ENCODE data around the gene CAPRIN2.

Gene CAPRIN2

GRCh38 chr12:30761730-30762129, 7.0 kb upstream of the CAPRIN2 start:
- DNase-seq (ENCODE audit: low read depth): no peak

GRCh38 chr12:30757316-30757715, 2.6 kb upstream of the CAPRIN2 start:
- DNase-seq (ENCODE audit: low read depth): no peak

DNA sequence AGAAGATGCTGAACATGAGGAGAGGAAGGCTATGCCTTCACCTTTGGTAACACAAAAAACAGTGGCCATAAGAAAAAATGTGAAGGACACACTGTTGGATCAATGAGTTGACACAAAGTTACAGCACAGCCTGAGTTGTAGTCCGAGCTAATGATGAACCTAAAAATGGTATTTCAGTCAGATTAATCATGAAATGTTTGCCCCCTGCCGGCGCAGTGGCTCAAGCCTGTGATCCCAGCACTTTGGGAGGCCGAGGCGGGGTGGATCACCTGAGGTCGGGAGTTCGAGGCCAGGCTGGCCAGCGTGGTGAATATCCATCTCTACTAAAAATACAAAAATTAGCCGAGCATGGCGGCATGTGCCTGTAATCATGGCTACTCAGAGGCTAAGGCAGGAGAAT, 1.3 kb upstream of the CAPRIN2 start:
- no peak for DNase-seq (ENCODE audit: low read depth)

- no peak for DNase-seq (ENCODE audit: low read depth)
Measured at GRCh38 chr12:30755395-30755762, 628 bp upstream of the CAPRIN2 start.

DNA sequence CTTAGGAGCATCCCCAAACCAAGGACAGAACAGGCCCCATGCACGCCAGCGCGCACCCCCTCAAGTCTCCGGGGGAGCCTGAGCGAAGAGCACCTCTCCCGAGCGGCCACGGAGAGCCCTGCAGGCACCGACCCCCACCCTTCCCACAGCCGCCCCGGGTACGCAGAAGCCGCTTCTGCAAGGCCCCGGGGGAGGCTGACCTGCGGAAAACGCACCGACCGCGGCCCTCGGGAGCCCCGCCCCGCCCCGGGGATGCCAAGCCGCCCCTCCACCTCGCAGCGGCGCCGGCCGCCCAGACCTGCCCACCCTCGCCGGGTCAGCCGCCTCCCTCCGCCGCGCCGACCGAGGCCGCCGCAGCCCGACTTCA, 385 bp downstream of the CAPRIN2 start:
- peak; percentile 5 for DNase-seq (ENCODE audit: low read depth)

- no peak for DNase-seq (ENCODE audit: low read depth)
Measured at GRCh38 chr12:30753751-30754382, 884 bp downstream of the CAPRIN2 start.

- DNase-seq (ENCODE audit: low read depth): peak; percentile 14
Measured at GRCh38 chr12:30753233-30753632, 1.5 kb downstream of the CAPRIN2 start.

DNA sequence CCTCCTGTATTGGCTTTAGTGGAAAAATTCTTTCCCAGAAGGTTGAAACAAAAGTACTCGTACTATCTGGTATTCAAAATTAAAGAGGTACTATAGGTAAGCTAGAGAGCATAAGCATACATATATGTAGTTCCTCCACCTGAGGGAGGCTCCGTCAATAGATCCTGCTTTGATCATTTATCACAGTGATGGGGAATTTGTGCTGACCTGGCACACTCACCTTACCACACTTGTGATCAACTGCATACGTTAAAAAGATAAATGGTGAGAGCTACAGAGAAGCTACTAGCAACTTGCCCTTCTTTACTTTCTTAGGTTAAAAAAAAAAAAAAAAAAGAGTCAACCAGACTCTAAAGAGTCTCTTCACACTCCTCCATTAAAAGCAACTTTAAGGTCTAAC, 2.5 kb downstream of the CAPRIN2 start:
- no peak for DNase-seq (ENCODE audit: low read depth)

- no peak for DNase-seq (ENCODE audit: low read depth)
Measured at GRCh38 chr12:30748147-30748546, 6.6 kb downstream of the CAPRIN2 start.

GRCh38 chr12:30746190-30746589, 8.6 kb downstream of the CAPRIN2 start:
- DNase-seq (ENCODE audit: low read depth): no peak

DNA sequence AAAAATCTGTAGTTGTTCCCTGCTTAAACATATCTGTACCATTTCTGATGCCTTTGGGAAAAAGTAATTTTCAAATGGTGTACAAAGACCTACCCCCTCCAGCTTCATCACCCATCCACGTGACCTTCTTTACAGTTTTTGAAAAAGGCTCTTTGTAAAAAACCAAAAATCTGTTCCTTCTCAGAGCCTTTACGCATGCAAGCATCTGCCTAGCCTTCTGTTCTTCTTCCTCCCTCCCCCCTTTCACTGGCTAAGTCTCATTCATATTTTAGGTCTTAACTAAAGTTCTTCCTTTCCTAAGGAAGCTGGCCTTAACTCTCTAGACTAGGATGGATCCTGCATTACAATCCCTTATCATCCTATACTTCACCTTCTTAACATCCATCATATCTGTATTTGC, 10.4 kb downstream of the CAPRIN2 start:
- no peak for DNase-seq (ENCODE audit: low read depth)

DNA sequence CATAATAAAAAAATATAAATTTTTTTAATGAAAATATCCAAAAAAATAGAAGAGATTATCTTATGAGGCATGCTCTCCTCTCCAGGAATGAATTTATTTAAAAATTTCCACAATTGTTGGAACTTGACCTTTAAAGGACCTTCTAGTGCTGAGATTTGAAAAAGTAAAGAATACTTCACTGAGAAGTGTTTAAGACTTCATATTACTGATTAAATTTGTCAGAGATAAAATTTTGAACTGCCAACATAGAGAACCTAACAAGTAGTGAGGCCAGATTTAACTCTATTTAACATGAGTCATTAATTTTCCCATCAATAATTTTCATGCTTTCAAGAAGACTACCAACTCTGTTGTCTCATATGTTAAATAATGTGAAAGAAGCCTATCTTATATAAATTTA, 14.5 kb downstream of the CAPRIN2 start:
- no peak for DNase-seq (ENCODE audit: low read depth)

DNA sequence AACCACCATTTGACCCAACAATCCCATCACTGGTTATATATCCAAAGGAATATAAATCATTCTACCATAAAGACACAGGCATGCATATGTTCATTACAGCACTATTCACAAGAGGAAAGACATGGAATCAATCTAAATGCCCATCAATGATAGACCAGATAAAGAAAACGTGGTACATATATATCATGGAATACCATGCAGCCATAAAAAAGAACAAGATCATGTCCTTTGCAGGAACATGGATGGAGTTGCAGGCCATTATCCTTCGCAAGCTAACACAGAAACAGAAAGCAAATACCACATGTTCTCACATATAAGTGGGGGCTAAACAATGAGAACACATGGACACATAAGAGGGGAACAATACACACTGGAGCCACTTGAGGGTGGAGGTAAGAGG, 15.7 kb downstream of the CAPRIN2 start:
- no peak for DNase-seq (ENCODE audit: low read depth)

DNA sequence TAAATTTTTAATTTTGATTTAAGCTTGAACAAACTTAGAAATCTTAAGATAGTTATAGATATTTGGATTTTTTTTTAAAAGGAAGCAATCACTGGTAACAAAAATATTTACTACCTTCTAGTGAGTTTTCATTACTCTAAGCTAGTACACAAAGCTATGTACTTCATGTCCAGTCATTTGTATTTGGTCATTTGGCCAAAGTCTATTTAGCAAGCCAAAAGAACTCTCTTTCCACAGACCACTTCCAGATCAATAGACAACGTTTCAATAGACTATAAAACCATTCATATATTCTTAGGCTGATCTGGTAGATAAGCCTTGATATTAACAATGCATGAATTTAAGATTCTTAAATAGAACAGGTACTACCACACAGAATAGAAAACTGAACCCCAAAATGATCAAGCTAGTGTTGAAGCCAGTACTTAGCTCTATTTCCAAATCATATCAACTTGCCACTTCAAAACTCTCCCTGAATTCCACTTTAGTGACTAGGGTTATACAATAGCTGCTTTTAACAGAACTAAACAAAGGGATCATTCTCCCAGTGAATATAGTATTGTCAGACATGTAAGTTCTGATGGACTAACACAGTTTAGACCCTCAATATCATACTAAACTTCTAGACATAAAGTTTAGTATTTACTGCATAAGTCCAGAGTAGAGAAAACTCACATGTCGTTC, 21.7 kb downstream of the CAPRIN2 start:
- no peak for DNase-seq (ENCODE audit: low read depth)

DNA sequence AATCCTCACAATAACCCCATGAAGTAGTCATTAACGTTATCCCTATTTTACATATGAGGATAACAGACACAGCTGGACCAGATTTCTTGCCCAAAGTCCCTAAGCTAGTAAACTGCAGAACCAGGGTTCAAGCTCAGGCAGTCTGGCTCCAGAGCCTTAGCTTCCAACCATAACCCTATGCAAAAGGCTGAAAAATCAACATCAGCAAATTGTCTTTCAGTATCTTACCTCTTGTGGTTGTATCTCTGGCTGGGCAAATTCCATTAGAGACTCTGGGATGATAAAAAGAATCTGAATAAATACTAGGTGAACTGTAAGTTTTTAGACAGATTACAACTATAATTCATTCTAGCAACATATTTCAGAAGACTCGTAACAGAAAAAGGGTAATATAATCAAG, 24.7 kb downstream of the CAPRIN2 start:
- DNase-seq (ENCODE audit: low read depth): no peak

DNA sequence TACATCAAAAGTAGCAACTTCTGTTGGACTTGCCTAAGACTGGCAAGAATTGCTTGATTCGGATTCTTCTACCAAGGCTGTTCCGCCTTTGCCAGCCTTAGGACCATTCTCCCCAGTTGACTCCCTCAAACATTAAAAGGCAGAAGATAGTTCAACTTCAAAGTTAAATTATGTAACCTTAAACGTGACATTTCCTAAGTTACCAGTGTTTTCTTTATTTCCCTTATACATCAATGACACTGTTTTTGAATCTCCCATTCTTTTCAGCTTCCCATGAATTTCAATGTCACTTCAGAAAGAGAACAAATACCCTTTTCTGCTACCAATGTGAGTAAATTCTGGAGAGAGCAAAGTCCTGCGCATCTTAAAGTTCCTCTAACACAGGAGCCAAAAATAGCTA, 25.2 kb downstream of the CAPRIN2 start:
- no peak for DNase-seq (ENCODE audit: low read depth)

DNA sequence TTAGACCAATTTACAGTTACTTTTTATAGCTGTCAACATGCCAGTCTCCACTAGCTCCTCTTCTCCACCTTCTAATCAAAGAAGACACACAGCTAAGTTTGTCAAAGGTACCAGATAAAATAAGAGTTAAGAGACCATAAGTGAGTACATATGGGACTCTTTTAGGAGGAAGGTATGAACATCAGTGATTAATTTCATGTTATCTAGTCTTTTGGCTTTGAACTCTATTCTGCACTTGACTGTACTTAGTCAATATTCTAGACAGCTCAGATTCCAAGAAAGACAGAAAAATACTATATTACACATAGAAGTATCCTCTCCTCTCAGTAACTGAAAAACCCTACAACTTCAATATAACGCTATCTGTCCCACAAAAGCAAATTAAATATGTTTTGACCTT, 28.1 kb downstream of the CAPRIN2 start:
- DNase-seq (ENCODE audit: low read depth): no peak

GRCh38 chr12:30725739-30726138, 29.0 kb downstream of the CAPRIN2 start:
- no peak for DNase-seq (ENCODE audit: low read depth)

GRCh38 chr12:30719060-30719459, 35.7 kb downstream of the CAPRIN2 start:
- no peak for DNase-seq (ENCODE audit: low read depth)

GRCh38 chr12:30707613-30708342, 47.0 kb downstream of the CAPRIN2 start:
- DNase-seq (ENCODE audit: low read depth): no peak

- no peak for DNase-seq (ENCODE audit: low read depth)
Measured at GRCh38 chr12:30706476-30706875, 48.3 kb downstream of the CAPRIN2 start.

- DNase-seq (ENCODE audit: low read depth): no peak
Measured at GRCh38 chr12:30701056-30701455, 53.7 kb downstream of the CAPRIN2 start.

DNA sequence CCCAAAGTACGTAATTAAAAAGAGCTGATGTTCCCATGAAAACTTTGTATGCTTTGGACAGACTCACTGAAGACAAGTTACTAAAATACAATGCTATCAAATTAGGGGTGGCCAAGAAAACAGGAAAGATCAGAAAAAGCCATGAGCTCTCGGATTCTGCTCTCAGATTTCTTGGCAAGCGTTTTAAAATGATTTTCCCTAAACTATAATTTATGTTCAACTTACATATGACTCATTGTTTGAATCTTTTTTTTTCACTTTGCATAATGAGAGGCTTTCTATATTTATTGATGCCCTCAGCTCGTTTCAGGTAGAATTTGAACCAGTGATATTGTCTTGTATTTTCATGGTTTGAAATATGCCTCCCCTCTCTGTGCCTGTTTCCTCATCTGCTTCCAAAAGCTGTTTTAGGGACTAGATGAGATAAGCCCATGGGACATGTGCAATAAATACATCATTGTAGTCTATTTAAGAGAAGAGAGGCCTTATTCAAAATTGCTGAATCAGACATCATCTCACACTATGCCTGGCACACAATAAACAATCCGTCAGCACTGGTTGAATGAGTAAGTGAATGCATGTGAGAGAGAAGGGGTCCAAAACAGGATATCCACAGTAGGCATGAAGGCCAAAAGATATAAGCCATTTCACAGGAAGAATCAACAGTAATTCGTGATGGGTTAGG, 54.4 kb downstream of the CAPRIN2 start:
- DNase-seq (ENCODE audit: low read depth): no peak
